Glutamatergic neuron (in vitro differentiated cells): ENCODE results near the gene TIMP2. TPM values are rescaled to one million over a fixed set of nuclear protein-coding genes. Genes with fewer than 3 reads are reported as not detected.
A peak's percentile ranks its signal among the peaks of the same experiment; 100 is the strongest.

Experiments used
- DNase-seq: peaks from one replicate; pipeline ENCODE4 v3.0.0; 2022
- H3K27ac Mint-ChIP-seq: one replicate; pipeline ENCODE4 v1.8.0; 2020; ENCODE audit warnings: mild to moderate bottlenecking, mixed read lengths, inconsistent platforms; ENCODE audit not compliant: unreplicated experiment
- H3K27me3 Mint-ChIP-seq: one replicate; pipeline ENCODE4 v1.8.0; 2020; ENCODE audit warnings: mild to moderate bottlenecking, moderate library complexity, mixed read lengths, inconsistent platforms; ENCODE audit not compliant: unreplicated experiment
- H3K36me3 Mint-ChIP-seq: one replicate; pipeline ENCODE4 v1.8.0; 2020; ENCODE audit warnings: mild to moderate bottlenecking, mixed read lengths, inconsistent platforms; ENCODE audit not compliant: unreplicated experiment
- H3K4me1 Mint-ChIP-seq: one replicate; pipeline ENCODE4 v1.8.0; 2020; ENCODE audit warnings: mild to moderate bottlenecking, low read depth, mixed read lengths, inconsistent platforms; ENCODE audit not compliant: unreplicated experiment
- H3K4me3 Mint-ChIP-seq: one replicate; pipeline ENCODE4 v1.8.0; 2020; ENCODE audit warnings: mild to moderate bottlenecking, mixed read lengths, inconsistent platforms; ENCODE audit not compliant: unreplicated experiment
- H3K9me3 Mint-ChIP-seq: one replicate; pipeline ENCODE4 v1.8.0; 2020; ENCODE audit warnings: mild to moderate bottlenecking, moderate library complexity, mixed read lengths, inconsistent platforms; ENCODE audit not compliant: unreplicated experiment
- CTCF ChIP-seq: fragments of 200-600 bp; sonication (generic); IDR thresholded peaks from one replicate; pipeline ENCODE4 v1.5.0; 2021; ENCODE audit not compliant: partially characterized antibody, unreplicated experiment
- total RNA-seq: library from RNA; stranded (reverse); fragmentation: NEBNext Ultra II Directional; extraction: Animal tissue kit (Norgen Biotek cat#: 25700); gene quantifications from one replicate; pipeline ENCODE4 v1.2.1, GENCODE V29; 2021; ENCODE audit not compliant: unreplicated experiment

TIMP2 gene
- total RNA-seq, 1 donor from 2014 or later: 121 TPM

- Mint-ChIP-seq H3K36me3 (no peaks in the 10 kb centered on the region), H3K27me3 (peaks cover 9% of the 10 kb centered on the region), H3K4me1 (peaks cover 21% of the 10 kb centered on the region), H3K27ac (peak overlapping the region; percentile 84), H3K9me3 (peaks cover 3% of the 10 kb centered on the region), H3K4me3 (no peak overlapping the region)
- no peak for DNase-seq
- no peak for TF ChIP-seq CTCF
Measured at GRCh38 chr17:78933025-78933958, 8.1 kb upstream of the TIMP2 start.

- peaks cover 12% of the 10 kb centered on the region for H3K27me3 Mint-ChIP-seq
- no peak overlapping the region for H3K4me3 Mint-ChIP-seq
- no peak for DNase-seq
- H3K4me1 Mint-ChIP-seq: peaks cover 17% of the 10 kb centered on the region
- no peak overlapping the region for H3K27ac Mint-ChIP-seq
- no peaks in the 10 kb centered on the region for H3K36me3 Mint-ChIP-seq
- TF ChIP-seq CTCF: no peak
- peaks cover 3% of the 10 kb centered on the region for H3K9me3 Mint-ChIP-seq
Measured at GRCh38 chr17:78929908-78930775, 5.0 kb upstream of the TIMP2 start.

- Mint-ChIP-seq H3K27ac (no peak overlapping the region), H3K9me3 (peaks cover 2% of the 10 kb centered on the region), H3K4me3 (peak overlapping the region; percentile 67), H3K27me3 (peaks cover 9% of the 10 kb centered on the region), H3K36me3 (no peaks in the 10 kb centered on the region), H3K4me1 (peaks cover 13% of the 10 kb centered on the region)
- DNase-seq: no peak
- TF ChIP-seq CTCF: no peak
Measured at GRCh38 chr17:78925662-78926555, 722 bp upstream of the TIMP2 start.

GRCh38 chr17:78924481-78925151 is 571 bp downstream of the TIMP2 start:
- peak; percentile 43 for DNase-seq
- no peaks in the 10 kb centered on the region for H3K36me3 Mint-ChIP-seq
- H3K9me3 Mint-ChIP-seq: peaks cover 2% of the 10 kb centered on the region
- peaks cover 13% of the 10 kb centered on the region for H3K27me3 Mint-ChIP-seq
- H3K27ac Mint-ChIP-seq: no peak overlapping the region
- H3K4me3 Mint-ChIP-seq: peak overlapping the region; percentile 65
- TF ChIP-seq CTCF: no peak
- H3K4me1 Mint-ChIP-seq: peaks cover 21% of the 10 kb centered on the region
